ENCODE measurements around the gene TGDS. TPM values are rescaled to one million over a fixed set of nuclear protein-coding genes. Genes with fewer than 3 reads are reported as not detected.
A peak's percentile ranks its signal among the peaks of the same experiment; 100 is the strongest.

The TGDS gene
- total and polyA plus RNA-seq, 2 experiments from 2014 or later: 8.6 to 21.5 TPM

GRCh38 chr13:94617389-94618000, 21.5 kb upstream of the TGDS start:
- no peak overlapping the region for H2AFZ ChIP-seq
- H3K79me2 ChIP-seq: no peaks in the 10 kb centered on the region
- no peaks in the 10 kb centered on the region for H3K9me3 ChIP-seq (ENCODE audit: low read depth)
- H3K36me3 ChIP-seq (replicated peaks; ENCODE audit: insufficient read depth, low read depth): no peaks in the 10 kb centered on the region
- H3K4me3 ChIP-seq: no peak overlapping the region
- H3K27ac ChIP-seq: no peak overlapping the region
- H4K20me1 ChIP-seq (ENCODE audit: insufficient read depth, poor library complexity, severe bottlenecking): no peaks in the 10 kb centered on the region
- no peak overlapping the region for H3K4me2 ChIP-seq
- no peaks in the 10 kb centered on the region for H3K9me2 ChIP-seq (replicated peaks; ENCODE audit: insufficient read depth)
- DNase-seq (ENCODE audit: low spot score): peak; percentile 40
- H3K27me3 ChIP-seq: no peaks in the 10 kb centered on the region
- peak; percentile 76 for TF ChIP-seq CTCF (IDR thresholded peaks at IDR 0.05; ENCODE audit: poor library complexity)
- TF ChIP-seq EZH2 (IDR thresholded peaks at IDR 0.05; ENCODE audit: borderline replicate concordance): no peak
- no peak for TF ChIP-seq EZH2phosphoT487 (IDR thresholded peaks at IDR 0.05; ENCODE audit: low read depth, severe bottlenecking, unreplicated experiment)
- no peaks in the 10 kb centered on the region for H3K4me1 ChIP-seq (ENCODE audit: insufficient read depth)
- 62% methylated on average over 4 of the region's 4 CpGs for whole genome bisulfite sequencing (ENCODE audit: low lambda C conversion rate, missing lambda C conversion rate)

GRCh38 chr13:94613051-94613450, 17.1 kb upstream of the TGDS start:
- H3K4me2 ChIP-seq: no peak overlapping the region
- H3K79me2 ChIP-seq: peaks cover 4% of the 10 kb centered on the region
- H3K9me2 ChIP-seq (replicated peaks; ENCODE audit: insufficient read depth): no peaks in the 10 kb centered on the region
- no peak for TF ChIP-seq EZH2phosphoT487 (IDR thresholded peaks at IDR 0.05; ENCODE audit: low read depth, severe bottlenecking, unreplicated experiment)
- no peak for TF ChIP-seq CTCF (IDR thresholded peaks at IDR 0.05; ENCODE audit: poor library complexity)
- no peak for TF ChIP-seq EZH2 (IDR thresholded peaks at IDR 0.05; ENCODE audit: borderline replicate concordance)
- DNase-seq (ENCODE audit: low spot score): no peak
- H3K36me3 ChIP-seq (replicated peaks; ENCODE audit: insufficient read depth, low read depth): no peaks in the 10 kb centered on the region
- H3K27ac ChIP-seq: no peak overlapping the region
- H3K9me3 ChIP-seq (ENCODE audit: low read depth): no peaks in the 10 kb centered on the region
- H3K4me3 ChIP-seq: no peak overlapping the region
- H3K4me1 ChIP-seq (ENCODE audit: insufficient read depth): no peaks in the 10 kb centered on the region
- no peaks in the 10 kb centered on the region for H3K27me3 ChIP-seq
- no peaks in the 10 kb centered on the region for H4K20me1 ChIP-seq (ENCODE audit: insufficient read depth, poor library complexity, severe bottlenecking)
- H2AFZ ChIP-seq: no peak overlapping the region

- no peaks in the 10 kb centered on the region for H3K27me3 ChIP-seq
- no peak for DNase-seq (ENCODE audit: low spot score)
- TF ChIP-seq EZH2phosphoT487 (IDR thresholded peaks at IDR 0.05; ENCODE audit: low read depth, severe bottlenecking, unreplicated experiment): no peak
- TF ChIP-seq CTCF (IDR thresholded peaks at IDR 0.05; ENCODE audit: poor library complexity): no peak
- TF ChIP-seq EZH2 (IDR thresholded peaks at IDR 0.05; ENCODE audit: borderline replicate concordance): no peak
- H3K9me3 ChIP-seq (ENCODE audit: low read depth): no peaks in the 10 kb centered on the region
- H3K27ac ChIP-seq: no peak overlapping the region
- H3K36me3 ChIP-seq (replicated peaks; ENCODE audit: insufficient read depth, low read depth): no peaks in the 10 kb centered on the region
- H3K4me3 ChIP-seq: no peak overlapping the region
- H2AFZ ChIP-seq: no peak overlapping the region
- H4K20me1 ChIP-seq (ENCODE audit: insufficient read depth, poor library complexity, severe bottlenecking): no peaks in the 10 kb centered on the region
- H3K9me2 ChIP-seq (replicated peaks; ENCODE audit: insufficient read depth): no peaks in the 10 kb centered on the region
- no peak overlapping the region for H3K4me2 ChIP-seq
- no peaks in the 10 kb centered on the region for H3K4me1 ChIP-seq (ENCODE audit: insufficient read depth)
- WGBS (ENCODE audit: low lambda C conversion rate, missing lambda C conversion rate): 94% methylated on average over 4 of the region's 4 CpGs
- H3K79me2 ChIP-seq: peaks cover 7% of the 10 kb centered on the region
Measured at GRCh38 chr13:94612050-94612449, 16.1 kb upstream of the TGDS start.

Measured in hepatocyte (in vitro differentiated cells).